OCI-LY3 (cell line): ENCODE results near the gene MYOT.

Source experiments
- H2AFZ ChIP-seq: fragments of 200-600, 300-600 bp; shearing (Covaris generic); 2 replicates; pipeline ENCODE4 v1.6.0; 2014; ENCODE audit warnings: antibody characterized with exemption, low read depth, low read length
- H3K27ac ChIP-seq: fragments of 200-600, 300-600 bp; sonication (generic); 2 replicates; pipeline ENCODE4 v1.5.1; 2014; ENCODE audit warnings: mild to moderate bottlenecking, low read length, moderate library complexity, mixed read lengths
- H3K27me3 ChIP-seq: fragments of 200-600, 300-600 bp; sonication (generic); 2 replicates; pipeline ENCODE4 v1.6.1; 2014; ENCODE audit warnings: low read depth, low read length, mixed read lengths
- H3K36me3 ChIP-seq: fragments of 200-600, 300-600 bp; sonication (generic); replicated peaks from 2 replicates; pipeline ENCODE3; 2014; ENCODE audit warnings: low read depth, low read length, mixed read lengths
- H3K4me1 ChIP-seq: fragments of 300-600, 200-600 bp; sonication (generic); 2 replicates; pipeline ENCODE4 v1.6.1; 2014; ENCODE audit warnings: low read length, mixed read lengths
- H3K4me2 ChIP-seq: fragments of 200-600, 300-600 bp; sonication (generic); 2 replicates; pipeline ENCODE4 v1.6.1; 2014; ENCODE audit warnings: low read length, mixed read lengths
- H3K4me3 ChIP-seq: fragments of 300-600, 200-600 bp; sonication (generic); 2 replicates; pipeline ENCODE4 v1.5.1; 2014; ENCODE audit warnings: antibody characterized with exemption, mild to moderate bottlenecking, low read length, moderate library complexity
- H3K79me2 ChIP-seq: fragments of 300-600, 200-600 bp; shearing (Covaris generic); 2 replicates; pipeline ENCODE4 v1.6.1; 2014; ENCODE audit warnings: mild to moderate bottlenecking, low read length, mixed read lengths
- H3K9ac ChIP-seq: fragments of 300-600, 200-600 bp; shearing (Covaris generic); 2 replicates; pipeline ENCODE4 v1.6.0; 2014; ENCODE audit warnings: mild to moderate bottlenecking, low read length, moderate library complexity
- H3K9me3 ChIP-seq: fragments of 200-600, 300-600 bp; shearing (Covaris generic); 2 replicates; pipeline ENCODE4 v1.6.1; 2014; ENCODE audit warnings: low read length, mixed read lengths; ENCODE audit not compliant: insufficient read depth
- H4K20me1 ChIP-seq: fragments of 200-600, 300-600 bp; sonication (generic); 2 replicates; pipeline ENCODE4 v1.6.1; 2016; ENCODE audit warnings: low read length, mixed read lengths; ENCODE audit not compliant: insufficient read depth
- CTCF ChIP-seq: fragments of 200-600, 300-600 bp; sonication (generic); IDR thresholded peaks from 2 replicates; pipeline ENCODE4 v1.5.1; 2014; ENCODE audit warnings: antibody characterized with exemption, low read length, low read depth
- EZH2phosphoT487 ChIP-seq: fragments of 200-600 bp; shearing (Covaris generic); IDR thresholded peaks from 2 replicates; pipeline ENCODE4 v1.6.1; 2018; ENCODE audit warnings: antibody characterized with exemption, mixed run types, low read depth

Gene MYOT

GRCh38 chr5:137932800-137933199 is 65.1 kb downstream of the MYOT start:
- no peak overlapping the region for H2AFZ ChIP-seq
- H3K36me3 ChIP-seq = no peaks in the 10 kb centered on the region
- H3K27me3 ChIP-seq = no peaks in the 10 kb centered on the region
- peaks cover 4% of the 10 kb centered on the region; the same call in 1 of the 2 replicates for H3K4me1 ChIP-seq
- H3K27ac ChIP-seq = no peak overlapping the region
- no peak overlapping the region for H3K9ac ChIP-seq
- H3K9me3 ChIP-seq = no peaks in the 10 kb centered on the region
- no peak overlapping the region for H3K4me2 ChIP-seq
- no peaks in the 10 kb centered on the region for H4K20me1 ChIP-seq
- TF ChIP-seq CTCF (no peak), EZH2phosphoT487 (no peak)
- H3K79me2 ChIP-seq = no peaks in the 10 kb centered on the region
- H3K4me3 ChIP-seq = no peak overlapping the region

- Histone ChIP-seq H3K27ac (no peak overlapping the region), H3K4me1 (peaks cover 7% of the 10 kb centered on the region), H3K9ac (no peak overlapping the region), H3K4me2 (no peak overlapping the region), H2AFZ (no peak overlapping the region), H3K27me3 (no peaks in the 10 kb centered on the region), H3K79me2 (no peaks in the 10 kb centered on the region), H3K36me3 (peaks cover under 1% of the 10 kb centered on the region), H3K9me3 (no peaks in the 10 kb centered on the region), H4K20me1 (no peaks in the 10 kb centered on the region), H3K4me3 (no peak overlapping the region)
- no peak for TF ChIP-seq CTCF
- TF ChIP-seq EZH2phosphoT487 = no peak
Observed at GRCh38 chr5:137933491-137933911, 65.8 kb downstream of the MYOT start.

- Histone ChIP-seq H3K9me3 (no peaks in the 10 kb centered on the region), H3K9ac (no peak overlapping the region), H3K4me1 (peaks cover 18% of the 10 kb centered on the region), H2AFZ (no peak overlapping the region), H3K27me3 (no peaks in the 10 kb centered on the region), H4K20me1 (no peaks in the 10 kb centered on the region), H3K79me2 (no peaks in the 10 kb centered on the region), H3K36me3 (peaks cover 16% of the 10 kb centered on the region), H3K27ac (no peak overlapping the region), H3K4me2 (no peak overlapping the region), H3K4me3 (no peak overlapping the region)
- TF ChIP-seq CTCF (no peak), EZH2phosphoT487 (no peak)
Observed at GRCh38 chr5:137935190-137935589, 67.5 kb downstream of the MYOT start.

GRCh38 chr5:137935694-137936093 is 68.0 kb downstream of the MYOT start:
- Histone ChIP-seq H3K4me2 (no peak overlapping the region), H3K27me3 (no peaks in the 10 kb centered on the region), H3K9ac (no peak overlapping the region), H3K36me3 (peaks cover 18% of the 10 kb centered on the region), H3K4me1 (peaks cover 18% of the 10 kb centered on the region), H3K79me2 (no peaks in the 10 kb centered on the region), H4K20me1 (no peaks in the 10 kb centered on the region), H3K27ac (no peak overlapping the region), H3K4me3 (no peak overlapping the region), H3K9me3 (no peaks in the 10 kb centered on the region), H2AFZ (no peak overlapping the region)
- TF ChIP-seq EZH2phosphoT487 = no peak
- TF ChIP-seq CTCF = no peak
